WTC11 (cell line): ENCODE results near the gene POLE4.

Source experiments
- ZBTB21 ChIP-seq: sonication (generic); formaldehyde crosslinking; IDR thresholded peaks from 2 replicates; pipeline ENCODE4 v1.8.1; 2023; ENCODE audit warnings: mild to moderate bottlenecking, missing genetic modification reagents, borderline replicate concordance
- TF ChIP-seq, protein P1 (sequence below): sonication (generic); formaldehyde crosslinking; IDR thresholded peaks from 2 replicates; pipeline ENCODE4 v1.8.1; 2023; ENCODE audit warnings: mild to moderate bottlenecking, missing genetic modification reagents

DNA sequence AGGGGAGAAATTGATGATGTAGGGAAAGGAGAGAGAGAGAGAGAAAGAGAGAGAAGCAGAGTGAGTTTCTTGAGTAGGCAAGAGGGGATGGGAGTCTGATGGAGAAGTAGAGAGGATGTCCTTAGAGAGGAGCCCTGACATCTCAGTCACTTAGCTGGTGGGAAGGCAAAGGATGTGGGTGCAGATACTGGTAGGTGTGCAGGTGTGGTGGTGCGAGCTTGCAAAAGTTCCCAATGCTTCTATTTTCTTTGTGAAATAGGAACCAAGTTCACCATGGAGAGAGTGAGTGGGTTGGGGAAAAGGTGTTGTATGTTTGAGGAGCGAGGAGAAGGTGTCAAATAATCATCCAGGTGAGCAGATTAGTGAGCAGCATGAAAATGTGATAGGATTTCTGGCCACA, 26.5 kb upstream of the POLE4 start:
- no peak for TF ChIP-seq ZBTB21 (CRISPR knock-in tag)
- TF ChIP-seq, protein P1, sequence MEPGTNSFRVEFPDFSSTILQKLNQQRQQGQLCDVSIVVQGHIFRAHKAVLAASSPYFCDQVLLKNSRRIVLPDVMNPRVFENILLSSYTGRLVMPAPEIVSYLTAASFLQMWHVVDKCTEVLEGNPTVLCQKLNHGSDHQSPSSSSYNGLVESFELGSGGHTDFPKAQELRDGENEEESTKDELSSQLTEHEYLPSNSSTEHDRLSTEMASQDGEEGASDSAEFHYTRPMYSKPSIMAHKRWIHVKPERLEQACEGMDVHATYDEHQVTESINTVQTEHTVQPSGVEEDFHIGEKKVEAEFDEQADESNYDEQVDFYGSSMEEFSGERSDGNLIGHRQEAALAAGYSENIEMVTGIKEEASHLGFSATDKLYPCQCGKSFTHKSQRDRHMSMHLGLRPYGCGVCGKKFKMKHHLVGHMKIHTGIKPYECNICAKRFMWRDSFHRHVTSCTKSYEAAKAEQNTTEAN: no peak
